ENCODE data around the gene TMEM126B. TPM values are rescaled to one million over a fixed set of nuclear protein-coding genes. Genes with fewer than 3 reads are reported as not detected.
A peak's percentile ranks its signal among the peaks of the same experiment; 100 is the strongest.

TMEM126B gene
- total and polyA plus RNA-seq, 2 donors (not counting 3 experiments of a cell fraction or from before 2014, with no cell fraction given) = 51.2 to 53.7 TPM

DNA sequence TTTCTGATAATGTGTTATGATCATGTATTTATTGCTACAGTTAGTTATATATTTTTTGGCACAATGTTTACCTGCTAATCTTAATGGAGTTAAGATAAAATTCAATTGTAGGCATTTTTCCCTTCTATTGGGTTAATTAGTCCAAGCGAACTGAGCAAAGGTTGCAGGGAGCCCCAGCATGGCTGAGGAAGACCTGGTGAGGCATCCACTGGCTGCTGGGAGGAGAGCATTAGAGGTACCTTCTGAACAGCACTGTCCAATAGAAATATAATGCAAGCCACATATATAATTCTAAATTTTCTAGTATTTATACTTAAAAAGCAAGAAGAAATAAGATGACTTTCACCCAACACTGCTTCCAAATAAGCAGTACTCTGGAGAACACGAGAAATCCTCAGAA lies 18.7 kb downstream of the TMEM126B start:
- POLR2A ChIA-PET = interaction anchor here (1.2 to 1.7 kb wide), 4 partner anchors 10 to 19 kb away, joined by 3 to 9 read pairs (median 5); partner anchors contain the start of genes CREBZF and TMEM126B
- peak overlapping the region; percentile 88 for H3K4me2 ChIP-seq (ENCODE audit: insufficient read depth, low read length)
- H3K36me3 ChIP-seq (ENCODE audit: control insufficient read depth in 2 of 2, extremely low read depth in 1 of 2, insufficient read depth in 2 of 2, low read length in 2 of 2) = no peaks in the 10 kb centered on the region
- H3K4me1 ChIP-seq (ENCODE audit: control insufficient read depth, extremely low read depth, insufficient read depth, low read length) = peaks cover 11% of the 10 kb centered on the region
- FAIRE-seq (no peak), DNase-seq (ENCODE audit: low read depth, low spot score) (no peak)
- no TSS peak for BruUV-seq (replicated peaks)
- H3K27me3 ChIP-seq (ENCODE audit: control insufficient read depth in 2 of 2, insufficient read depth in 2 of 2, low read length in 2 of 2) = peaks cover 7 to 27% of the 10 kb centered on the region in 2 experiments
- peak overlapping the region; percentile 92 for H2AFZ ChIP-seq (ENCODE audit: low read depth, low read length)
- H3K4me3 ChIP-seq (replicated peaks in 1 of 3; ENCODE audit: insufficient read depth in 1 of 3, low read depth in 1 of 3, low read length in 3 of 3) = peak overlapping the region; percentile 68 to 96 (median 79)
- H3K9ac ChIP-seq (replicated peaks; ENCODE audit: extremely low read depth, insufficient read depth, low read length) = peak overlapping the region; percentile 92
- TF ChIP-seq GATA2 (IDR thresholded peaks at IDR 0.05; ENCODE audit: insufficient read depth, insufficient read length, low read depth, low read length) (no peak), MYC (IDR thresholded peaks at IDR 0.05; ENCODE audit: low read depth, low read length) (no peak), FOS (IDR thresholded peaks at IDR 0.05; ENCODE audit: borderline replicate concordance, insufficient read depth, low read length) (no peak), JUN (IDR thresholded peaks at IDR 0.05; ENCODE audit: borderline replicate concordance, insufficient read depth, insufficient read length, low read depth) (no peak), POLR2A (IDR thresholded peaks at IDR 0.05; ENCODE audit: low read depth, low read length) (no peak), EZH2 (IDR thresholded peaks at IDR 0.05; ENCODE audit: borderline replicate concordance, low read depth, low read length, severe bottlenecking) (no peak), MAX (IDR thresholded peaks at IDR 0.05; ENCODE audit: insufficient read depth, insufficient read length) (no peak), POLR2AphosphoS5 (IDR thresholded peaks at IDR 0.05; ENCODE audit: insufficient read depth, low read depth, low read length) (no peak)
- TF ChIP-seq, protein P1, sequence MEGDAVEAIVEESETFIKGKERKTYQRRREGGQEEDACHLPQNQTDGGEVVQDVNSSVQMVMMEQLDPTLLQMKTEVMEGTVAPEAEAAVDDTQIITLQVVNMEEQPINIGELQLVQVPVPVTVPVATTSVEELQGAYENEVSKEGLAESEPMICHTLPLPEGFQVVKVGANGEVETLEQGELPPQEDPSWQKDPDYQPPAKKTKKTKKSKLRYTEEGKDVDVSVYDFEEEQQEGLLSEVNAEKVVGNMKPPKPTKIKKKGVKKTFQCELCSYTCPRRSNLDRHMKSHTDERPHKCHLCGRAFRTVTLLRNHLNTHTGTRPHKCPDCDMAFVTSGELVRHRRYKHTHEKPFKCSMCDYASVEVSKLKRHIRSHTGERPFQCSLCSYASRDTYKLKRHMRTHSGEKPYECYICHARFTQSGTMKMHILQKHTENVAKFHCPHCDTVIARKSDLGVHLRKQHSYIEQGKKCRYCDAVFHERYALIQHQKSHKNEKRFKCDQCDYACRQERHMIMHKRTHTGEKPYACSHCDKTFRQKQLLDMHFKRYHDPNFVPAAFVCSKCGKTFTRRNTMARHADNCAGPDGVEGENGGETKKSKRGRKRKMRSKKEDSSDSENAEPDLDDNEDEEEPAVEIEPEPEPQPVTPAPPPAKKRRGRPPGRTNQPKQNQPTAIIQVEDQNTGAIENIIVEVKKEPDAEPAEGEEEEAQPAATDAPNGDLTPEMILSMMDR (IDR thresholded peaks at IDR 0.05; ENCODE audit: extremely low read depth in 1 of 2, insufficient read depth in 1 of 2, low read depth in 1 of 2, low read length in 2 of 2) = no peak
- H3K9me1 ChIP-seq (replicated peaks; ENCODE audit: control insufficient read depth, extremely low read depth, insufficient read depth, low read length) = no peaks in the 10 kb centered on the region
- intact Hi-C loops (cut with micrococcal nuclease) = loop anchor here (1.0 kb wide), 1 partner anchor 19 kb away; the partner anchor contains the start of gene TMEM126B
- no peak overlapping the region for H3K27ac ChIP-seq (ENCODE audit: insufficient read depth, low read depth, low read length)
- CTCF ChIA-PET = interaction anchor here (0.9 to 2.0 kb wide), 8 partner anchors 10 to 208 kb away, joined by 3 to 8 read pairs (median 4); partner anchors contain the start of genes CCDC83, CREBZF, DLG2 and TMEM126B
- H3K79me2 ChIP-seq (ENCODE audit: control insufficient read depth, insufficient read depth, low read length) = peaks cover 20% of the 10 kb centered on the region
- dilution Hi-C loops (cut with MboI; ENCODE audit: extremely low pct_ligation_motif_present, low sequenced_read_pairs) = no loop called here
- no peaks in the 10 kb centered on the region for H4K20me1 ChIP-seq (replicated peaks; ENCODE audit: control insufficient read depth, extremely low read depth, insufficient read depth, low read length)
- H3K9me3 ChIP-seq (replicated peaks; ENCODE audit: control insufficient read depth, insufficient read depth, low read length) = no peaks in the 10 kb centered on the region

All from endothelial cell of umbilical vein (primary cell).